ENCODE results near the gene CEL.
"Not testable (repeated sequence)": the region's sequence is repeated elsewhere in the genome, so short reads cannot be mapped to it uniquely, and the experiment has no call there.

The CEL gene

GRCh38 chr9:133087429-133088145, 25.8 kb downstream of the CEL start:
- DNase-seq = no peak

GRCh38 chr9:133088146-133088750, 26.5 kb downstream of the CEL start:
- no peak for DNase-seq

- DNase-seq = no peak
Observed at GRCh38 chr9:133088756-133089155, 27.0 kb downstream of the CEL start.

GRCh38 chr9:133089271-133089671, 27.5 kb downstream of the CEL start:
- no peak for DNase-seq

DNA sequence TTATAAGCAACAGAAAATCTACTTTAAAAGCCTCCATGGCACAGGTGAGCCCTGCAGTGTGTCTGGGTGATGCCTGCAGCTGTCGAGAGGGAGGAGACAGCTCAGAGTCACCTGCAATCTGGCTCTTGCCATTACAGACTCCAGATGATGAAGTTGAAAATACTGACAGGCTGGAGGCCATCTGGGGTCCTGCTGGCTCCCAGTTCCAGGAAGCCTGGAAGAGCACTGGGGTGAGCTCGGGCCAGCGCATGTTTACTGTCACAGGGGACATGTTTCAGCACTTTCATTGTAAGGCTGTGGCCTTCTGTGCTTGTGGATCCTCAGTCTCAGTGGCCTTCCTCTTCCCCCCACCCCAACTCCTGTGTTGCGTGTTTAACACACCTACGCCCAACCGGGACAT, 28.4 kb downstream of the CEL start:
- no peak for DNase-seq

GRCh38 chr9:133090752-133091385, 29.1 kb downstream of the CEL start:
- DNase-seq = no peak

DNA sequence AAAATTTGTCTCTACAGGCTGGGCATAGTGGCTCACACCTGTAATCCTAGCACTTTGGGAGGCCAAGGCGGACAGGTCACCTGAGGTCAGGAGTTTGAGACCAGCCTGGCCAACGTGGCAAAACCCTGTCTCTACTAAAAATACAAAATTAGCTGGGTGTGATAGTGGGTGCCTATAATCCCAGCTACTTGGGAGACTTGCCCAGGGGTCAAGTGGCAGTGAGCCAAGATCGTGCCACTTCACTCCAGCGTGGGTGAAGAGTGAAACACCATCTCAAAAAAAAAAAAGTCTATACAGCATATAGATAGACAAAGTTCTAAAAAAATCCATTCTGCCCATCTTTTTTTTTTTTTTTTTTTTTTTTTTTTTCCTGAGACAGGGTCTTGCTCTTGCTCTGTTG, 32.6 kb downstream of the CEL start:
- DNase-seq = not testable (repeated sequence)

DNA sequence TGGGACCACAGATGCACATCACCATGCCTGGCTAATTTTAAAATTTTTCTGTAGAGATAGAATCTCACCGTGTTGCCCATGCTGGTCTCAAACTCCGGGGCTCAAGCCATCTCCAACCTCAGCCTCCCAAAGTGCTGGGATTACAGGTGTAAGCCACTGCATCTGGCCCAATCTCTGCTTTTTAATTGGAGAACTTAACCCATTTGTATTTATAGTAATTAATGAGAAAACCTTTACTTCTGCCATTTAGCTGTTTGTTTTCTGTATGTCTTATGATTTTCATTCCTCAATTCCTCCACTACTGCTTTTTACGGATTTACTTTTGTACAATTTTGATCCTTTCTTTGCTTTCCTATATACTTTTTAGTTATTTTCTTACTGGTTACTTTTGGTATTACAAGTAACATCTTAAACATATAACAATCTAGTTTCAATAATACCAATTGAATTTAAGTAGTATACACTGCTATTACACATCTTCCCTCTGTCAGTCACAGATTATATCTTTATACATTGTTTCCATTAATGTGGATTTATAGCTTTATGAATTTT, 33.1 kb downstream of the CEL start:
- no peak for DNase-seq

DNA sequence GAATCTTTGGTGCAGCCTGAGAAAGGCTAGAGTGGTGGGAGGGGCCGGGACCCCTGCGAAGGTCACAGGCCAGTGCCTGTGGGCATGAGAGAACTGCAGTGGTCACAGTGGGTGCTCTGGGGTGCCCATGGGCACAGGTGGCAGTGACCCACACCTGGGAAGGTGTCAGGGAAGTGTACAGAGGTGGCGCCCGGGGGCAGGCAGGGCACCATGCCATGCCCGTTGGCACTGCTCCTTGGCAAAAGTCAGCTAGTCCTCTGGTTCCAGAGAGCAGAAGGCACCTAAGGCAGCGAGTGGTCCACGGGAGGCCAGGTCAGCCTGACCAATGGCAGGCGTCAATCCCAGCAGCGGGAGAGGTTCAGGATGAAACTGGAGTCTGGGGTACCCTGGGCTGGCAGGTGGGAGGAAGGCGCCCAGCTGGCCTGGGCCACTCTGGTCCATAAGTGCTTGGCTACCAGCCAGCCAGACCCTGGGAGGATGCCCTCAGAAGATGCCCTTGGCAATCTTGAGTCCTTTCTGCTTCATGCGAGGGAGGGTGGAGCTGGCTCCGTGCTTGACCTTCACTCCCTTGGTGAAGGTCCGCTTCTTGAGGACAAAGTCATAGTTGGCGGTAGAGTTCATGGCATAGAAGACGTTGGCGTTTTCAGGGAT, 36.4 kb downstream of the CEL start:
- no peak for DNase-seq

GRCh38 chr9:133098871-133099270, 37.1 kb downstream of the CEL start:
- DNase-seq = no peak

GRCh38 chr9:133099726-133100505, 38.1 kb downstream of the CEL start:
- DNase-seq = no peak

DNA sequence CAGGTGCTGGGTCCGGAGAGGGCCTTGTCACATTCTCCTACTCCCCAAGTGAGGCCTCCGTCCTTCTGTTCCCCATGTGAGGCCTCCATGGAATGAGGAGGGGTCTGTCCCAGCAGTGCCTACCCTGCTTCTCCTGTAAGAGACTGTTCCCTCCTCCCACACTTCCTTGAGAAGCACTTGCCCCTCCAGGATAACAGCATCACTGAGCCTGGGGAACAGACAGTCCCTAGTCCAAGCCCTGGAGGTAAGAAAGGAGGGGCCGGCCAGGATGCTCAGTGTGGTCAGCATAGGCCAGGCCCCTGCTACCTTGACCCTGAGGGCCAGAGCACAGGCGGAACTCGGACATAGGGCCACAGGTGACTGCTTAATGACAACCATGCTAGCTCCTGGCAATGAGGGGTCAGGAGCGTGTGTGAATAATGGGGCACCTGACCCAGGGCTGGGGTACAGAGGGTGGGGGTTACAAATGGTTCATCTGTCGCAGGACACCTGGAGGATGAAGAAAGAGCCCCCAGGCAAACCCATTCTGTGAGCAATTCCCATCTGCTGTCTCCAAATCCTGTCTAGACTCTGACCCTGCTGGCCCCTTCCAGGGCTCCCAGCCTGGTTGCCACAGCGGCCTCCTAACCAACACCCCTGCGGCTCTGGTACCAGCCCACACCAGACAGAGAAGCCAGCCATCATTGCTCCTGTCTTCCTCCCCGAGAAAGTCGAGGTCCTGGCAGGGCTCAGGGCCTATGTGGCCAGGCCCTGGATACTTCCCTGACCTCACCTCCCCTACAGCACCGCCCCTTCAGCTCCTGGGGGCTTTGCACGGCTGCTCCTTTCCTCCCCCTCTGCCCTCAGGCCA, 39.0 kb downstream of the CEL start:
- no peak for DNase-seq

DNA sequence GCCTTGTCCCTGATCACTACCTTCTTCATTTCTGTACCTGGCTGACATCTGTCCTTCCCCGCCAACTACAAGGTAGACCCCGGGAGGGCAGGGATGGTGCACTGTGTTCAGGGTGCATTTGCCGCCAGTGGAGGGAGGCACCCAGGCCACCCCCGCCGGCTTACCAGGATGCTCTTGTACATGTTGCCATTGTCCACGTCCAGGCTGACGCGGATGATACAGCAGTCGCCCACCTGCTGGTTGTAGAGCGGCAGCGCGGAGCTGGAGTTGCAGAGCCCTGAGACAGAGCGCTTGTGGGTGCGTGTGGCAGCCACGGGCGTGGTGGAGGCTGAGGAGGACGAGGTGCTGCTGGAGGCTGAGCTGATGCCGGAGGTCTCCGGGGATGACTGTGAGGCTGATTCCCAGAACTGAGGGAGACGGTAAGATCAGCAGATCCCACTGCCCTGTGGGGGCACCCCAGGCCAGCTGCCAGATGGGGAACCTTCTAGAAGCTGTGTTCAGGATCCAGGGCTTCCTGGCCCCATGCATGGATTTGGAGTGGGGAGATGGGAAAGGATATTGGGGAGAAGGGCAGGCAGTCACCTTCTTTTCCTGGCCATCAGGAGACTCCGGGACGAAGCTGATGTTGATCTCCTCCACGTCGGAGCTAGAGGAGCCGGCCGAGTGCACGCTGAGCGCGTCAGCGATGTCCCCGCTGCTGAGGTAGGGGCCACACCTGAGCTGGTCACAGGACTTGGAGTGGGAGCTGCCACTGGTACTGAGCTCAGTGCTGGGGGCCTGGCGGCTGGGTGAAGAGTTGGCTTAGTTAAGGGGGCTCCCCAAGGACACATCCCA, 39.8 kb downstream of the CEL start:
- no peak for DNase-seq

GRCh38 chr9:133102190-133103021, 40.6 kb downstream of the CEL start:
- no peak for DNase-seq

- peak in 5 of 6 experiments; percentile 34 to 70 (median 47) for DNase-seq
Observed at GRCh38 chr9:133103183-133103986, 41.6 kb downstream of the CEL start.

GRCh38 chr9:133103987-133104505, 42.3 kb downstream of the CEL start:
- no peak for DNase-seq

GRCh38 chr9:133104718-133105460, 43.1 kb downstream of the CEL start:
- no peak for DNase-seq

- no peak for DNase-seq
Observed at GRCh38 chr9:133105461-133105770, 43.6 kb downstream of the CEL start.

All from stimulated activated naive CD4-positive, alpha-beta T cell (primary cell).